Esophagus squamous epithelium (tissue), 5 donors: ENCODE results near the gene LRIG1. TPM values are rescaled to one million over a fixed set of nuclear protein-coding genes. Genes with fewer than 3 reads are reported as not detected.

Experiments
- DNase-seq: peaks from one replicate; lab custom pipeline; 2025; lab: John Stamatoyannopoulos, UW
- H3K27ac ChIP-seq, 4 donors: fragments of 200-600 bp; sonication (generic); one replicate each; pipeline ENCODE4 v1.5.1; 2016 to 2019; ENCODE audit warnings: mild to moderate bottlenecking in 1 of 4
- H3K27me3 ChIP-seq, 4 donors: fragments of 200-600 bp; sonication (generic); 1 replicate in 3 of 4; 2 replicates in 1 of 4; pipeline versions ENCODE4 v1.5.1 to v1.6.0; 2017 to 2021; ENCODE audit warnings: antibody characterized with exemption in 1 of 4
- H3K36me3 ChIP-seq, 3 donors: fragments of 200-600 bp; sonication (generic); one replicate each; pipeline ENCODE4 v1.5.1; 2016 to 2019
- H3K4me1 ChIP-seq, 3 donors: fragments of 200-600 bp; sonication (generic); one replicate each; pipeline ENCODE4 v1.5.1; 2017 to 2019
- H3K4me3 ChIP-seq, 4 donors: fragments of 200-600 bp; sonication (generic); 1 replicate in 3 of 4; 2 replicates in 1 of 4; pipeline ENCODE4 v1.5.1; 2016 to 2019; ENCODE audit warnings: mild to moderate bottlenecking in 2 of 4, moderate library complexity in 1 of 4
- H3K9me3 ChIP-seq, 3 donors: fragments of 200-600 bp; sonication (generic); one replicate each; pipeline ENCODE4 v1.5.1; 2016 to 2019
- POLR2A ChIP-seq, 4 donors: fragments of 450-650 bp; IDR thresholded peaks; one replicate each; pipeline ENCODE4 v1.6.1; 2017; ENCODE audit warnings: antibody characterized with exemption in 4 of 4, mild to moderate bottlenecking in 4 of 4, moderate library complexity in 3 of 4
- WGBS, 2 donors: methylation state at CpG; one replicate each; pipeline ENCODE4 v1.1.5; 2018; 5-methylcytosine and 5-hydroxymethylcytosine counted together
- intact Hi-C: fragments of 100-400 bp; cut with DNase I; formaldehyde crosslinking; loops from one replicate; pipeline ENCODE4 v1.15.0; 2022
- total RNA-seq, 4 donors: library from RNA; depleted of rRNA; stranded (reverse); fragments of >200 nt; gene quantifications; one replicate each; pipeline ENCODE4 v1.1.0, GENCODE V29; 2016
- TF ChIP-seq, protein P1 (sequence below), 6 experiments: fragments of 450-650 bp in 4 of 6; fragments of 200-600 bp in 2 of 6; sonication (generic) in 2 of 6; IDR thresholded peaks; one replicate each; pipeline ENCODE4 v1.5.1; 2016 to 2019; ENCODE audit warnings: antibody characterized with exemption in 6 of 6, mild to moderate bottlenecking in 4 of 6, moderate library complexity in 4 of 6
- donor health status: DM: yes; HTN: yes; CAD: no.

The LRIG1 gene
- total RNA-seq, 4 donors from 2014 or later: 7.5 to 30.5 (median 15.1) TPM

GRCh38 chr3:66489581-66489980, 11.2 kb downstream of the LRIG1 start:
- DNase-seq: no peak
- H3K27me3 ChIP-seq: no peaks in the 10 kb centered on the region
- H3K27ac ChIP-seq: peak overlapping the region in 3 of 4 donors; percentile 49 to 65 (median 60)
- H3K36me3 ChIP-seq: no peaks in the 10 kb centered on the region
- no peak overlapping the region for H3K4me3 ChIP-seq
- peaks cover 9 to 93% (median 52%) of the 10 kb centered on the region in 3 donors for H3K4me1 ChIP-seq
- TF ChIP-seq POLR2A (IDR thresholded peaks at IDR 0.05): no peak
- TF ChIP-seq, protein P1, sequence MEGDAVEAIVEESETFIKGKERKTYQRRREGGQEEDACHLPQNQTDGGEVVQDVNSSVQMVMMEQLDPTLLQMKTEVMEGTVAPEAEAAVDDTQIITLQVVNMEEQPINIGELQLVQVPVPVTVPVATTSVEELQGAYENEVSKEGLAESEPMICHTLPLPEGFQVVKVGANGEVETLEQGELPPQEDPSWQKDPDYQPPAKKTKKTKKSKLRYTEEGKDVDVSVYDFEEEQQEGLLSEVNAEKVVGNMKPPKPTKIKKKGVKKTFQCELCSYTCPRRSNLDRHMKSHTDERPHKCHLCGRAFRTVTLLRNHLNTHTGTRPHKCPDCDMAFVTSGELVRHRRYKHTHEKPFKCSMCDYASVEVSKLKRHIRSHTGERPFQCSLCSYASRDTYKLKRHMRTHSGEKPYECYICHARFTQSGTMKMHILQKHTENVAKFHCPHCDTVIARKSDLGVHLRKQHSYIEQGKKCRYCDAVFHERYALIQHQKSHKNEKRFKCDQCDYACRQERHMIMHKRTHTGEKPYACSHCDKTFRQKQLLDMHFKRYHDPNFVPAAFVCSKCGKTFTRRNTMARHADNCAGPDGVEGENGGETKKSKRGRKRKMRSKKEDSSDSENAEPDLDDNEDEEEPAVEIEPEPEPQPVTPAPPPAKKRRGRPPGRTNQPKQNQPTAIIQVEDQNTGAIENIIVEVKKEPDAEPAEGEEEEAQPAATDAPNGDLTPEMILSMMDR (IDR thresholded peaks at IDR 0.05): no peak
- WGBS, 2 donors: 60 to 80% methylated on average over 4 of the region's 4 CpGs
- no peaks in the 10 kb centered on the region for H3K9me3 ChIP-seq
- intact Hi-C loops: no loop called here

DNA sequence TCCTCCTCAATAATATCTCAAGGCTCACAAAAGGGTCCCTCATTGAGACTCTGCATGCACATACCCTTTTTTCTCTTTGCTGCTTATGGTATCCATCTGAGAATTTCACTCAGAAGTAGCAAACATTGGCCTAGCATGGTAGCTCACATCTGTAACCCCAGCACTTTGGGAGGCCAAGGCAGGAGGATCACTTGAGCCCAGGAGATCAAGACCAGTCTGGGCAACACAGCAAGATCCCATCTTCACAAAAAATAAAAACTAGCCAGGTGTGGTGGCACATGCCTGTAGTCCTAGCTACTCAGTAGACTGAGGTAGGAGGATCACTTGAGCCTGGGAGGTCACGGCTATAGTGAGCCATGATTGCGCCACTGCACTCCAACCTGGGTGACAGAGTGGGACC, 11.7 kb downstream of the LRIG1 start:
- no peak for DNase-seq
- Histone ChIP-seq H3K27ac (peak overlapping the region in 3 of 4 donors; percentile 49 to 65 (median 60)), H3K27me3 (no peaks in the 10 kb centered on the region), H3K4me3 (no peak overlapping the region), H3K9me3 (no peaks in the 10 kb centered on the region), H3K4me1 (peaks cover 9 to 93% (median 52%) of the 10 kb centered on the region in 3 donors), H3K36me3 (no peaks in the 10 kb centered on the region)
- TF ChIP-seq POLR2A (IDR thresholded peaks at IDR 0.05): no peak
- TF ChIP-seq, protein P1 (IDR thresholded peaks at IDR 0.05): no peak
- intact Hi-C loops: no loop called here
- WGBS, 2 donors: 96 to 100% methylated on average over 2 of the region's 2 CpGs

DNA sequence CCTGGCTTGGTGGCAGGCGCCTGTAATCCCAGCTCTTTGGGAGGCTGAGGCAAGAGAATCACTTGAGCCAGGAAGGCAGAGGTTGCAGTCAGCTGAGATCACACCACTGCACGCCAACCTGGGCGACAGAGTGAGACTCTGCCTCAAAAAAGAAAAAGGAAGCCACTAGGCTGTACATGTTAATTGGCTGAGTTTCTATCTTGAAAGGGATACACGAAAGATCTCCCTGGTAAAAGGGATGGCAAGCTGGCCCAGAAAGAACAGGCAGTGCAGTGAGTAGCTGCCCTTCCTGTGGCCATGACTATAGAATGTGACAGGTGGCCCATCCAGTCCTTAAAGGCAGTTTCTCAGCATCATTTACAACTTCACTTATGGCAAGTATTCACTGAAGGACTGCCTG, 12.3 kb downstream of the LRIG1 start:
- Histone ChIP-seq H3K4me3 (no peak overlapping the region), H3K36me3 (no peaks in the 10 kb centered on the region), H3K27me3 (no peaks in the 10 kb centered on the region), H3K27ac (peak overlapping the region in 3 of 4 donors; percentile 12 to 65 (median 49)), H3K9me3 (no peaks in the 10 kb centered on the region), H3K4me1 (peaks cover 9 to 93% (median 50%) of the 10 kb centered on the region in 3 donors)
- WGBS, 2 donors: 69 to 76% methylated on average over 4 of the region's 4 CpGs
- TF ChIP-seq, protein P1 (IDR thresholded peaks at IDR 0.05): no peak
- no peak for TF ChIP-seq POLR2A (IDR thresholded peaks at IDR 0.05)
- DNase-seq: no peak
- intact Hi-C loops: no loop called here

DNA sequence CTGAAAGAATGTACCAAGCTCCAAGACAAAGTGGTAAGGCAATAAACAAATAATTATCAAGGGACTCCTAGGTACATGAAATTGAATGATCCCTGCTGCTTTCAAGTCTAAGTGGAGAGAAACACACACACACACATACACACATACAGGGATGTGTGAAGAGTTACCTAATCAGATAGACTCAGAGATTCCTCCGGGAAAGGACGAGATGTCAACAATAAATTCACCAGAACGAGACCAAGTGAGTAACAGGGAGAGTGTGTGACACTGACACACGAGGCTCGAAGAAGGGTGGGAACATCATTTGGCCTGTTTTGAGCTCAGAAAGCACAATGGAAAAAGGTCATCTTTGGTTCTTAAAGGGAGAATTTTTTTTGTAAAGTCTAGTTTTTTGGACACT, 13.4 kb downstream of the LRIG1 start:
- no peaks in the 10 kb centered on the region for H3K9me3 ChIP-seq
- H3K4me1 ChIP-seq: peaks cover 5 to 93% (median 53%) of the 10 kb centered on the region in 3 donors
- H3K27me3 ChIP-seq: no peaks in the 10 kb centered on the region
- intact Hi-C loops: no loop called here
- no peak overlapping the region for H3K4me3 ChIP-seq
- WGBS, 2 donors: 54 to 60% methylated on average over 5 of the region's 5 CpGs
- TF ChIP-seq POLR2A (IDR thresholded peaks at IDR 0.05): no peak
- H3K27ac ChIP-seq: peak overlapping the region in 3 of 4 donors; percentile 79 to 89 (median 81)
- H3K36me3 ChIP-seq: no peaks in the 10 kb centered on the region
- no peak for DNase-seq

GRCh38 chr3:66486646-66487045, 14.2 kb downstream of the LRIG1 start:
- intact Hi-C loops: no loop called here
- no peaks in the 10 kb centered on the region for H3K36me3 ChIP-seq
- H3K9me3 ChIP-seq: no peaks in the 10 kb centered on the region
- no peaks in the 10 kb centered on the region for H3K27me3 ChIP-seq
- DNase-seq: no peak
- no peak for TF ChIP-seq POLR2A (IDR thresholded peaks at IDR 0.05)
- TF ChIP-seq, protein P1 (IDR thresholded peaks at IDR 0.05): no peak
- H3K27ac ChIP-seq: peak overlapping the region; percentile 8 to 89 (median 80)
- peak overlapping the region in 1 of 4 donors; percentile 31 for H3K4me3 ChIP-seq
- WGBS, 2 donors: 24 to 29% methylated on average over 5 of the region's 5 CpGs
- H3K4me1 ChIP-seq: peaks cover 5 to 93% (median 53%) of the 10 kb centered on the region in 3 donors
